C4-2B (cell line): Measurements from ENCODE around the gene DGKI.

Experiments
- ZFX ChIP-seq: fragments of 450-650 bp; IDR thresholded peaks from 2 replicates; pipeline ENCODE4 v1.6.1; 2017
- TF ChIP-seq, protein P1 (sequence below): fragments of 450-650 bp; conservative IDR thresholded peaks from 2 replicates; pipeline ENCODE4 v1.5.1; 2017; ENCODE audit warnings: mild to moderate bottlenecking

DNA sequence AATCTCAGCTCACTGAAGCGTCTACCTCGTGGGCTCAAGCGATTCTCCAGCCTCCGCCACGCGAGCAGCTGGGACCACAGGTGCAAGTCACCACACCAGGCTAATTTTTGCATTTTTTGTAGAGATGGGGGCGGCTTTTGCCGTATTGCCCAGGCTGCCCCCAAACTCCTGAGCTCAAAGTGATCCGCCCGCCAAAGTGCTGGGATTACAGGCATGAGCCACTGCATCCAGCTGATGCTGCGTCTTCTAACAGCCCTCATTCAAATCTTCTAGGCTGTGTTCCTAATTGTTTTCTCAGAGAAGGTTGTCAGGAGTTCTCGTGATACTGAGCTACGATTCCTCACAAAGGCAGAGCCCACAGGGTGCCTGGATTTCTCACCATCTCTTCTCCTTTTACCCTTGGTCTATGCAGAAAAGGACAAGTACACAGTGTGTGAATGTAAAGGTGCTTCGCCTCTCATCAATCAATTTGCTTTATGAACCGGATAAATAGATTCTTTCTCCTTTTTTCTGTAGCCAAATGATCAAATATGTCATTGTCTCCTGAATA is 255.9 kb downstream of the DGKI start:
- TF ChIP-seq, protein P1, sequence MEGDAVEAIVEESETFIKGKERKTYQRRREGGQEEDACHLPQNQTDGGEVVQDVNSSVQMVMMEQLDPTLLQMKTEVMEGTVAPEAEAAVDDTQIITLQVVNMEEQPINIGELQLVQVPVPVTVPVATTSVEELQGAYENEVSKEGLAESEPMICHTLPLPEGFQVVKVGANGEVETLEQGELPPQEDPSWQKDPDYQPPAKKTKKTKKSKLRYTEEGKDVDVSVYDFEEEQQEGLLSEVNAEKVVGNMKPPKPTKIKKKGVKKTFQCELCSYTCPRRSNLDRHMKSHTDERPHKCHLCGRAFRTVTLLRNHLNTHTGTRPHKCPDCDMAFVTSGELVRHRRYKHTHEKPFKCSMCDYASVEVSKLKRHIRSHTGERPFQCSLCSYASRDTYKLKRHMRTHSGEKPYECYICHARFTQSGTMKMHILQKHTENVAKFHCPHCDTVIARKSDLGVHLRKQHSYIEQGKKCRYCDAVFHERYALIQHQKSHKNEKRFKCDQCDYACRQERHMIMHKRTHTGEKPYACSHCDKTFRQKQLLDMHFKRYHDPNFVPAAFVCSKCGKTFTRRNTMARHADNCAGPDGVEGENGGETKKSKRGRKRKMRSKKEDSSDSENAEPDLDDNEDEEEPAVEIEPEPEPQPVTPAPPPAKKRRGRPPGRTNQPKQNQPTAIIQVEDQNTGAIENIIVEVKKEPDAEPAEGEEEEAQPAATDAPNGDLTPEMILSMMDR: no peak
- no peak for TF ChIP-seq ZFX
